ENCODE measurements around the gene TINAG. TPM values are rescaled to one million over a fixed set of nuclear protein-coding genes. Genes with fewer than 3 reads are reported as not detected.

Gene TINAG, protein sequence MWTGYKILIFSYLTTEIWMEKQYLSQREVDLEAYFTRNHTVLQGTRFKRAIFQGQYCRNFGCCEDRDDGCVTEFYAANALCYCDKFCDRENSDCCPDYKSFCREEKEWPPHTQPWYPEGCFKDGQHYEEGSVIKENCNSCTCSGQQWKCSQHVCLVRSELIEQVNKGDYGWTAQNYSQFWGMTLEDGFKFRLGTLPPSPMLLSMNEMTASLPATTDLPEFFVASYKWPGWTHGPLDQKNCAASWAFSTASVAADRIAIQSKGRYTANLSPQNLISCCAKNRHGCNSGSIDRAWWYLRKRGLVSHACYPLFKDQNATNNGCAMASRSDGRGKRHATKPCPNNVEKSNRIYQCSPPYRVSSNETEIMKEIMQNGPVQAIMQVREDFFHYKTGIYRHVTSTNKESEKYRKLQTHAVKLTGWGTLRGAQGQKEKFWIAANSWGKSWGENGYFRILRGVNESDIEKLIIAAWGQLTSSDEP
- total RNA-seq: not detected in 2 replicates

DNA sequence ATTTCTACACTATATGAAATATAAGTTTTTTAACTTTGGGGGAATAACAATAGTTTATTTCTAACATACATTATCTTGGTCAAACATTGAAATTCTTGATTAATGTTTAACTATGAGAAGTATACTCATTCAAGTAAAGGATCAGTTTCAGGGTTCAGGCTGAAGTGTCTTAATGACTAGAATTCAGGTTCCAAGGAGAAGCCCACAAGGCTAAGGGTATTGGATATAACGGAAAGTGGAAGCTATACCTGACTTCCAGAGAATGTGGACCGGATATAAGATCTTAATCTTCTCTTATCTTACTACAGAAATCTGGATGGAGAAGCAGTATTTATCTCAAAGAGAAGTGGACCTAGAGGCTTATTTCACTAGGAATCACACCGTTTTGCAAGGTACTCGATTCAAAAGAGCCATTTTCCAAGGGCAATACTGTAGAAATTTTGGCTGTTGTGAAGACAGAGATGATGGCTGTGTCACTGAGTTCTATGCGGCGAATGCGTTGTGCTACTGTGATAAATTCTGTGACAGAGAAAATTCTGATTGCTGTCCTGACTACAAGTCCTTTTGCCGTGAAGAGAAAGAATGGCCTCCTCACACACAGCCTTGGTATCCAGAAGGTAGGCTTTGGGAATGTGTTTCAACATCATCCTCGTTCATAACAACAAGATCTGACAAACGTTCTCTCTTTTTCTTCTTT is at the start of gene TINAG:
Gene TINAG (plus strand): TSS at position 153 of the 697 bp plus-strand sequence. CDS start 110 bp downstream, at position 263.

Other genes with a start within 250 kb of the TINAG start
- 0.68 and 2.8 TPM in 2 replicates for gene MLIP, start 197.0 kb upstream of the TINAG start, total RNA-seq